Measurements from ENCODE around the gene EML5. TPM values are rescaled to one million over a fixed set of nuclear protein-coding genes. Genes with fewer than 3 reads are reported as not detected.

EML5 gene
- total RNA-seq, 1 experiment from 2014 or later = 0.66 TPM

GRCh38 chr14:88590173-88590572 lies 202.6 kb downstream of the EML5 start:
- POLR2A ChIA-PET (ENCODE audit: unreplicated experiment) = no interaction called here
- TF ChIP-seq EZH2phosphoT487 (IDR thresholded peaks at IDR 0.05; ENCODE audit: borderline replicate concordance, low read length) = no peak
- TF ChIP-seq EZH2 (IDR thresholded peaks at IDR 0.05; ENCODE audit: low read length, unreplicated experiment) = no peak
- no peak for TF ChIP-seq CTCF (conservative IDR thresholded peaks at IDR 0.05; ENCODE audit: low read depth, low read length)

GRCh38 chr14:88588081-88588480 lies 204.7 kb downstream of the EML5 start:
- POLR2A ChIA-PET (ENCODE audit: unreplicated experiment) = no interaction called here
- ATAC-seq = no peak

More at GRCh38 chr14:88590173-88590572, 202.6 kb downstream of the EML5 start:
- Histone ChIP-seq H3K27me3 (ENCODE audit: low read length) (no peaks in the 10 kb centered on the region), H3K9me2 (replicated peaks; ENCODE audit: low read length) (no peaks in the 10 kb centered on the region), H3K36me3 (ENCODE audit: low read depth, low read length) (peaks cover 40% of the 10 kb centered on the region), H3F3A (ENCODE audit: low read length, unreplicated experiment) (no peaks in the 10 kb centered on the region), H3K27ac (ENCODE audit: low read length) (no peak overlapping the region), H3K4me3 (ENCODE audit: low read length) (no peak overlapping the region), H3K79me2 (ENCODE audit: low read length) (no peaks in the 10 kb centered on the region), H2AFZ (ENCODE audit: low read length) (no peak overlapping the region), H3K4me1 (ENCODE audit: insufficient read depth, low read length) (no peaks in the 10 kb centered on the region), H4K20me1 (ENCODE audit: low read length) (0 out of 2 replicates have a peak, but pooled peaks cover 4% of the 10 kb centered on the region), H3K9me3 (ENCODE audit: low read length) (no peaks in the 10 kb centered on the region), H3K9ac (ENCODE audit: low read length) (no peak overlapping the region), H3K4me2 (ENCODE audit: low read length) (no peak overlapping the region)
- ATAC-seq (peak; percentile 40; the same call in 1 of the 2 replicates), DNase-seq (no peak)
- no TSS peak for BruUV-seq (replicated peaks)
- intact Hi-C loops (cut with micrococcal nuclease) = no loop called here
- CTCF ChIA-PET = no interaction called here

More at GRCh38 chr14:88588081-88588480, 204.7 kb downstream of the EML5 start:
- Histone ChIP-seq H2AFZ (ENCODE audit: low read length) (no peak overlapping the region), H3K79me2 (ENCODE audit: low read length) (no peaks in the 10 kb centered on the region), H3K4me1 (ENCODE audit: insufficient read depth, low read length) (no peaks in the 10 kb centered on the region), H3K4me3 (ENCODE audit: low read length) (no peak overlapping the region), H3K9me3 (ENCODE audit: low read length) (no peaks in the 10 kb centered on the region), H3K4me2 (ENCODE audit: low read length) (no peak overlapping the region), H3F3A (ENCODE audit: low read length, unreplicated experiment) (no peaks in the 10 kb centered on the region), H3K27me3 (ENCODE audit: low read length) (no peaks in the 10 kb centered on the region), H3K9ac (ENCODE audit: low read length) (no peak overlapping the region), H3K9me2 (replicated peaks; ENCODE audit: low read length) (no peaks in the 10 kb centered on the region), H4K20me1 (ENCODE audit: low read length) (peaks cover 9% of the 10 kb centered on the region; the same call in 1 of the 2 replicates), H3K36me3 (ENCODE audit: low read depth, low read length) (peaks cover 44% of the 10 kb centered on the region; the same call in 1 of the 2 replicates), H3K27ac (ENCODE audit: low read length) (no peak overlapping the region)
- intact Hi-C loops (cut with micrococcal nuclease) = no loop called here
- no peak for DNase-seq
- no TSS peak for BruUV-seq (replicated peaks)
- TF ChIP-seq CTCF (conservative IDR thresholded peaks at IDR 0.05; ENCODE audit: low read depth, low read length) (no peak), EZH2phosphoT487 (IDR thresholded peaks at IDR 0.05; ENCODE audit: borderline replicate concordance, low read length) (no peak), EZH2 (IDR thresholded peaks at IDR 0.05; ENCODE audit: low read length, unreplicated experiment) (no peak)
- CTCF ChIA-PET = no interaction called here
